Measurements from ENCODE around the gene APBB2.

- TF ChIP-seq CTCF (conservative IDR thresholded peaks at IDR 0.05; ENCODE audit: low read depth in 2 of 2) (no peak), EZH2phosphoT487 (IDR thresholded peaks at IDR 0.05; ENCODE audit: unreplicated experiment) (no peak), ZNF114 (CRISPR knock-in tag; IDR thresholded peaks at IDR 0.05) (no peak), POLR2AphosphoS5 (IDR thresholded peaks at IDR 0.05; ENCODE audit: low read depth) (no peak), ETS1 (IDR thresholded peaks at IDR 0.05) (no peak), CREB1 (CRISPR knock-in tag; IDR thresholded peaks at IDR 0.05; ENCODE audit: low read depth) (no peak)
- TF ChIP-seq, protein P1, sequence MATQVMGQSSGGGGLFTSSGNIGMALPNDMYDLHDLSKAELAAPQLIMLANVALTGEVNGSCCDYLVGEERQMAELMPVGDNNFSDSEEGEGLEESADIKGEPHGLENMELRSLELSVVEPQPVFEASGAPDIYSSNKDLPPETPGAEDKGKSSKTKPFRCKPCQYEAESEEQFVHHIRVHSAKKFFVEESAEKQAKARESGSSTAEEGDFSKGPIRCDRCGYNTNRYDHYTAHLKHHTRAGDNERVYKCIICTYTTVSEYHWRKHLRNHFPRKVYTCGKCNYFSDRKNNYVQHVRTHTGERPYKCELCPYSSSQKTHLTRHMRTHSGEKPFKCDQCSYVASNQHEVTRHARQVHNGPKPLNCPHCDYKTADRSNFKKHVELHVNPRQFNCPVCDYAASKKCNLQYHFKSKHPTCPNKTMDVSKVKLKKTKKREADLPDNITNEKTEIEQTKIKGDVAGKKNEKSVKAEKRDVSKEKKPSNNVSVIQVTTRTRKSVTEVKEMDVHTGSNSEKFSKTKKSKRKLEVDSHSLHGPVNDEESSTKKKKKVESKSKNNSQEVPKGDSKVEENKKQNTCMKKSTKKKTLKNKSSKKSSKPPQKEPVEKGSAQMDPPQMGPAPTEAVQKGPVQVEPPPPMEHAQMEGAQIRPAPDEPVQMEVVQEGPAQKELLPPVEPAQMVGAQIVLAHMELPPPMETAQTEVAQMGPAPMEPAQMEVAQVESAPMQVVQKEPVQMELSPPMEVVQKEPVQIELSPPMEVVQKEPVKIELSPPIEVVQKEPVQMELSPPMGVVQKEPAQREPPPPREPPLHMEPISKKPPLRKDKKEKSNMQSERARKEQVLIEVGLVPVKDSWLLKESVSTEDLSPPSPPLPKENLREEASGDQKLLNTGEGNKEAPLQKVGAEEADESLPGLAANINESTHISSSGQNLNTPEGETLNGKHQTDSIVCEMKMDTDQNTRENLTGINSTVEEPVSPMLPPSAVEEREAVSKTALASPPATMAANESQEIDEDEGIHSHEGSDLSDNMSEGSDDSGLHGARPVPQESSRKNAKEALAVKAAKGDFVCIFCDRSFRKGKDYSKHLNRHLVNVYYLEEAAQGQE (IDR thresholded peaks at IDR 0.05; ENCODE audit: unreplicated experiment) = no peak
These were observed 303.6 kb downstream of the APBB2 start for GRCh38 chr4:40910706-40911105.
